Hematopoietic multipotent progenitor cell treated with erythropoietin and hydrocortisone succinate and interleukin-3 and kit ligand, for 8 days (in vitro differentiated cells): ENCODE data around the gene FAM114A1.
"Not testable (repeated sequence)": the region's sequence is repeated elsewhere in the genome, so short reads cannot be mapped to it uniquely, and the experiment has no call there.

Experiments used
- DNase-seq: peaks from one replicate; pipeline ENCODE4 v3.0.0-alpha.2; 2015

FAM114A1 gene

DNA sequence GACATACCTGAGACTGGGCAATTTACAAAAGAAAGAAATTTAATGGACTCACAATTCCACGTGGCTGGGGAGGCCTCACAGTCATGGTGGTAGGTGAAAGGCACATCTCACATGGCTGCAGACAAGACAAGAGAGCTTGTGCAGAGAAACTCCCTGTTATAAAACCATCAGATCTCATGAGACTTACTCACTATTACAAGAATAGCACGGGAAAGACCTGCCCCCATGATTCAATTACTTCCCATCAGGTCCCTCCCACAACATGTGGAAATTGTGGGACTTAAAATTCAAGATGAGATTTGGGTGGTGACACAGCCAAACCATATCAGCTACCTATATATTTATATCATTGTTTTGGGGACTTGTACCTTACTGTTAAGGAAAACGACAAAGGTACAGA, 74.3 kb downstream of the FAM114A1 start:
- DNase-seq = not testable (repeated sequence)

DNA sequence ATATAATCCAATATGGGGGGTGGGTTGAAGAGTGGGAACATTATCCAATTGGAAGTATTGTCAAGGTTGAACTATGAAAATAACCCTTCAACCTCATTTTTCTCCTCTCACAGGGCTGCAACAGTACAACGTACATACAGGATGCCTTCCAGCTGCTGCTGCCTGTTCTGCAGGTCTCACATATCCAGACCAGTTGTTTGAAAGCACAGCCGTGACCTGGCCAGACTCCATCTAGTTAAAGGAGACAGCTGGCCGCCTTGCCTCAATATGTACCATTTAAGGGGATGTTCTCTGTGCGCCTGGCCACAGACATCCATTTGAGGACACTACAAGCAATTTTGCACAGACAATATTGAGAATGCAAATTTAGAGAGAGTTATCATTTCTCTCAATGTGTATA, 75.7 kb downstream of the FAM114A1 start:
- DNase-seq = no peak

DNA sequence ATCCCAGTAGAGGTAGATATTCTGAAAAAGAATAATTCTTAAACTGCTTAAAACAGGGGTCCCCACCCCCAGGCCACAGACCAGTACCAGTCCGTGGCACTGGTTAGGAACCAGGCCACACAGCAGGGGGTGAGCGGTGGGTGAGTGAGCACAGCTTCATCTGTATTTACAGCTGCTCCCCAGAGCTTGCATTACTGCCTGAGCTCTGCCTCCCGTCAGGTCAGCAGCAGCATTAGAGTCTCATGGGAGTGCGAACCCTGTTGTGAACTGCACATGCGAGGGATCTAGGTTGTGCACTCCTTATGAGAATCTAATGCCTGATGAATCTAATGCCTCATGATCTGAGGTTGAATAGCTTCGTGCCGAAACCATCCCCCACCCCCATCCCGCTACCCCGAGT, 76.8 kb downstream of the FAM114A1 start:
- DNase-seq = no peak

DNA sequence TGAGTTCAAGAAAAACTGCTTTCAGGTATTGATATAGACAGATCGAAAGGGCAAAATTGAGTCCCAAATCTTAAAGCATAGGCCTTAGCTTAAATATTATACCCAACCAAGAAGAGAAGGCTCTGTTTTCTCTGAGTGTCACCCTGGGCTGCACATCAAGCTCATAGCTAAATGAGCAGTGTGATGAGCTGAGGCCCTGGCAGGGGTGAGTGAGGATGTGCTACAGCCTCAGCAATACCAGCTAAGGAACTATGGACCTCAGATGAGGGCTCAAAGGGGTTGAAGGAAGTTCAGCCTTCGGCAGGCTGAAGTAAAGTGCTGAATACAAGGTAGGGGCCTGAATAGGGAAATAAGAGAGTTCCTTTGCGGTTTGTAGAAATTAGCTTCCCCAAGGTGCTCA, 79.3 kb downstream of the FAM114A1 start:
- DNase-seq = no peak

DNA sequence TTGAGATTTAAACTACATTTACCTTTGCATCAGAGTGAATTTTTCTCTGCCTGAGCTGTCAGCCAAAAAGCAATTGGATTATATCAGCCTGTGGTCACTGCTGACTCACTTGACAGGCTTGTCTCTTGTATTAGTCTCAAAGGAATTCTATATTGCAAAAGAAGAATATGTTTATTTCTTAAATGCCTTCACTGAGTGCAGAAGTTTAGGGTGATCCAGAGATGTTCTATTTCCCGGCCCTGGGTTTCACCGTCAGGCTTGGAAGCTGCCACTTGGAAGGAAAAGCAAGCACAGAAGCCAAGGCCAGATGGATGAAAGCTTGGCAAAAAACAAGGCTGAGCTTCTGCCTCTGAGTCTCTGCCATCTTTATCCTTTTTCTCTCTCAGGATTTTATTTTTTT, 80.9 kb downstream of the FAM114A1 start:
- DNase-seq = no peak

DNA sequence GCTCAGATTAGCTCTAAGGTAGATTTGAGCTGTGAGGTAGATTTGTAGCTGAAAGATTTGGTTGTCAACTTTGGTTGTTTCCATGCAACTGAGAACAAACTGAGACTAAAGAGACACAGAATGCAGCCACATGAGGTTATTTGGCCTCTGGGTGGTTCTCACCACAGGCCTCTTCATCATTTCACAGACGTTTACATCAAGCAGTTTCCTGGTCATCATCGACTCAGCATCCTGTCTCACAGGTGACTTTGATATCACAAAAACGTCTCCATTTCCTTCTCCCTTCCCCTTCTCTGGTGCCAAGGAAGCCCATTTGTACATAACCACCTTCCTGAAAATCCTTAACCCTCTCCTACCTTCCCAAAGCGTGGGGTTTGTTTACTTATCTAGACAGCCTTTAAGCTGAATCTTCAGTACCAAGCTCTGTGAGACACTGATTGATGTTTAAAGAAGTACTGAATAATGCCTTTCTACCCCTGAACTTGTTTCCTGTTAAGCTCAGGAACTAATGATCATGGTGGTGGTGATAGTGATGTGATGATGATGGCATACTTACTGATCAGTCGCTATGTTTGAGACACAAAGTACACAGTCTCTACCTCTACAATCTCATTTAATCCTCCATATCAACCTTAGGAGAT, 81.9 kb downstream of the FAM114A1 start:
- DNase-seq = no peak

DNA sequence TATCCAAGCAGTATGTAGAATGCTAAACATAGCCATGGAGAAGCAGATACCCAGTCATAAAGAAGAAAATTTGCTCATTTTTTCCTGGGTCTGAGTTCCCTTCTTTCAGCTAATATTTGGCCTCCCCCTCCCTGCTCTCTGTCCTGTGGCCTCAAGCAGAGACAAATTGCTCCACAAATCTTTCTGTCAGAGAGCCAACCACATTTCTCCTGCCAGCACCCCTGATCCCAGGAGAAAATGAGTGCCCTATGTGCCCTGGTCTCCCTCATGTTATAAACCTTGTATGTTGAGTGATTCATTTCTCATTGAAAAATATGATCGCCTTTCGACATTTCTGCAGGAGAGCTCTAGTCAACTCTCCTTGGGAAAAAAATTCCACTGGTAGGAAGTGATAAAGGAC, 82.6 kb downstream of the FAM114A1 start:
- DNase-seq = no peak

DNA sequence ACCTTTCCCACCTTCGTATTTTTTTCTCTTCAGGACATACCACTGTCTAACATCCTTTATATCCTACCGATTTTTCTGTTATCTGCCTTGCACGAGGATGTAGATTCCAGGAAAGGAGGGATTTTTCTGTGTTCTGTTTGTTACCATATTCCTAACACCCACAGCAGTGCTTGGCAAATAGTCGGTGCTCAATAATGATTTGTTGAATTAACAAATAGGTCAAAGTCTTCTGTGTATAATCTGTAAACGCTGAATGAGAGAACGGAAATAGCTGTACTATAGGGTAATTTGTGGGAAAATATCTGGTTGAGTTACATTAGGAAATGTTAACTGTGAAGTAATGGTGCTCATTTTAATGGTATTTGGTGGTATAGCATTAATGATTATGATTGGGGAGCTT, 83.1 kb downstream of the FAM114A1 start:
- no peak for DNase-seq

DNA sequence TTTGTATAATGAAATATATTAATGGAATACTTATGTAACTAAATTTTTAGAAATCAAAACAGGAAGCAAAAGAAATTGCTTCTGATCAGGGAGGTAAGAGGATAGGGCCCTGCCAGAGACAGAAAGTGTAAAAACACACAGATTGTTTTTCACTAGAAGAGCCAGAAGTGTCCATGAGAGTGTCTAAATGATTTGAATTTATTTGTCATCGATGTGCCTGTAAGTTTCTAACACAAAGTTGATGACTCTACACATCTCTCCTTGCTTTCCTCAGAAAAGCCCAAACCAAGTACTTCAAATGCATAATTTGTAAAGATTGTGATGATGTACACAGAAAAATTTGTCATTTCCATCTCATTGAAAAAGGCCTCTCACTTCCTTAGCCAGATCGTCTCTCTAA, 84.0 kb downstream of the FAM114A1 start:
- DNase-seq = no peak

DNA sequence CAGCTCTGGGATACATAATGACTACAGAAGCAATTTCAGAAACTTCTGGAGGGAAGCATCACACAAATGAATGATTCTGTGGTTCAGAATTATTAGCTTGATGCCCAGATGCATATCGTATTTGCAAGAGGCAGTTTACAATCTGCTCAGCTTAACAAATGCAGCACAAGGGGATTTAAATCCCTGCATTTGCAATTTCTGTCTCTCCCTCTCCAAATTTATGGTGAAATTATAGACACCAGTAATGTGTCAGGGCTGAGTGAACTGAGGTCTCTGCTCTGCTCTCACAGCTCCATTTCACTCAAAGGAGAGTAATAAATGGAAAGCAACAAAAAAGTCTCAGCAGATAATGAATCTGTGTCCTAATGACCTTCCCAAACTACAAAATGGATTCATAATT, 84.4 kb downstream of the FAM114A1 start:
- DNase-seq = no peak

DNA sequence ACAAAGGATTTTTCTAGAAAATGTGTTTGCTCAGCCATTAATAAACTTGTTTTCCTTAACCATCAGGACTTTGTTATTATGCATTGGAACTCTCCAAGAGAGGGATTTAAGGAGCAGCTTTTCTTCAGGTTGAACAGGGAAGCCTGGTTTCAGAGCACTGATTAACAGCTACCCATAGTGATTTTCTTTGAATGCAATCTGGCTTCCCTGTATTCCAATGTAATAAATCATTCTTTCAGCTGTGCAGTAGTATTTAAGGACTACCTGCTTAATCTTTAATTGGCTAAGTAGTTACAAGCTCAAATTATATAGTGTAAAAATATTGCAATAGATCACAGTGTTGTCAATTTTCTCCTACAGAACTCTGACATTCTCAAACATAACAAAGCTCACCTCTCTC, 87.1 kb downstream of the FAM114A1 start:
- no peak for DNase-seq

DNA sequence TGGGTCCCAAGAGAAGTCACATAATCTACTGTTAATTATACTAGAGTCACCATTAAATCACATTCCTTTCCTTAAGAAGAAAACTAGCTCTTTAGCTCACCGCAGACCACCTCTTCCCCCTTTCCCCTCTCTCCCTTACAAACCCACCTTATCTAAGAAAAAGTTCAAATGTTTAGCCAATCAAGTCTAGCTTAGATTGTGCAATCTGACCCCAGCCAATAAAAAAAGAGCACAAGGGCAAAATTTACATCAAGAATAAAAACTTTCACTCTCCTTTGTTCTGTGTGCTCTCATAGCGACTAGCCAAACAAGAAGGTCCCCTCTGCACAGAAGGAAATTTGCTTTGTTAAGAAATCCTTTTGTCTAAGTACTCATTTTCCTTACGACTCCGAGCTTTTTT, 88.4 kb downstream of the FAM114A1 start:
- no peak for DNase-seq

DNA sequence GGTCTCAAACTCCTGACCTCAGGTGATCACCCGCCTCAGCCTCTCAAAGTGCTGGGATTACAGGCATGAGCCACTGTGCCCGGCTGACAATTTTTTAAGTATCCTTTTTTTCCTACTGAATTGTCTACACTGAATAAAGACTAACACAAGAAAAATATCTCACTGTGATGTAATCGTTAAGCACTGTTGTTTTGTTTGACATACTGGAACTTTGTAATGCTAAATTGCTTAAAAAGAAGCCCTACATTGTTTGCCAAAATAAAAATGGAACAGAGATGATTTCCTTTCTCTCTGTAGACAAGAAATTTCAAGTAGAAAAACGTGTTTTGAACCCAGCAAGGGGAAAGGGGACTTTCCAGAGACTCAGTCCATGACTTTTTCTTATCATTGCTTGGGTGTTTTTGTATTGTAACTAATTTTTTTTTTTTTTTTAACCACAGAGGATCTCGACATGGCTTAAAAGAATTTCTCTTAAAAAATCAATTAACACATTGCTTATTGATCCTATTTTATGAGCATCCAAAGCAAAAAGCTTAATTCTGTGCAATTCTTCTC, 89.7 kb downstream of the FAM114A1 start:
- DNase-seq = no peak

DNA sequence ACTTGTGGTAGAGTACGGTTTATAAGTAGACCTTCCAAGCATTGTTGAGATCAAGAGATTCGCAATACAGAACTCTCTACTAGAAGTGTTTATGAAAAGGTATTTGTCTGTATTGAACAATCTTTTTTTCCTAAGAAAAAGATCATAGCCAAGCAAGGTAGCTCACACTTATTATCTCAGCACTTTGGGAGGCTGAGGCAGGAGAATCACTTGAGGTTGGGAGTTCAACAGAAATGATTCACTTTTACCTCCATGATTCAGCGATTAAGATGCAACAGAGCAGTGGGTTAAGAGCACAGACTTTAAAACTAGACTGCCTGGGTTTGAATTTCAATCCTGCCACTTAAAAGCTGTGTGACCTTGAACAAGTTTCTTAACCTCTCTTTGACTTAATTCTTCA, 90.3 kb downstream of the FAM114A1 start:
- DNase-seq = no peak

DNA sequence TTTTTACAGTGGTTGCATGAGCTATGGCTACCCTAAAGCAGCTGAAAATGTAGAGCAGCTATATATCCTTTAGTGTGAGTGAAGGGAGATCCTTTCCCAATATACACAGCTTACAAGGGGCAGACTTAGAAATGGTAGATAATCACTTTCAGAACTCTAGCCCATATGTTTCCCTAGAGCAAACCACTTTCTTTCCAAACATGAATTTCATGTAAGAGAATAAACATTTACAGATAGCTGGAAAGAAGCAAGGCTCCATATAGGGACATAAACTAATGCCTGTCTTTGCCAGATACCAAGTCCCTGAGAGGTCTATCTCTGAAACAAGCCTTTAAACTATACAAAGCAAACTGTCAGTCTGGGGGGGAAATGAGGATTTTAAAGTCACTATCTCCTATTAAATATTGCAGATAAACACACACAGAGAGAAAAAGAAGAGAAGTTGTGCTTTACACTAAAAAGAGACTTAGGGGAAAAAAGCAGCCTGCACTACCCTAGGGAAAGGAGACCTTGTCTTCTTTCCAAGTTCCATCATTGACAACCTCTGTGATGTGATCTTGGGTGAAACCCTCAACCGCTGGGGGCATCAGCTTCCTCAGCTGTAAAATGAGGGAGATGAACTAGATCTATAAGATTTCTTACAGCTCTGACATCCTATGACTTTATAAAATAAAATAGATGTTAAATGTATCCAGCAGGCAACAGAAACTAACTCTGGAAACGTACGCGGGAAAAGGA, 91.0 kb downstream of the FAM114A1 start:
- no peak for DNase-seq

DNA sequence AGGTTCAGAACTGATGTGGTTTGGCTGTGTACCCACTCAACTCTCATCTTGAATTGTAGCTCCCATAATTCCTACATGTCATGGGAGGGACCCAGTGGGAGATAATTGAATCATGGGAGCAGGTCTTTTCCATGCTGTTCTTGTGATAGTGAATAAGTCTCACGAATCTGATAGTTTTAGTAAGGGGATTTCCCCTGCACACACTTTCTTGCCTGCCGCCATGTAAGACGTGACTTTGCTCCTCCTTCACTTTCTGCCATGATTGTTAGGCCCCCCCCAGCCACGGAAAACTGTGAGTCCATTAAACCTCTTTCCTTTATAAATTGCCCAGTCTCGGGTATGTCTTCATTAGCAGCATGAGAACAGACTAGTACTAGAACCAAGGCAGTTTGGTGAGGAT, 91.6 kb downstream of the FAM114A1 start:
- DNase-seq = not testable (repeated sequence)

DNA sequence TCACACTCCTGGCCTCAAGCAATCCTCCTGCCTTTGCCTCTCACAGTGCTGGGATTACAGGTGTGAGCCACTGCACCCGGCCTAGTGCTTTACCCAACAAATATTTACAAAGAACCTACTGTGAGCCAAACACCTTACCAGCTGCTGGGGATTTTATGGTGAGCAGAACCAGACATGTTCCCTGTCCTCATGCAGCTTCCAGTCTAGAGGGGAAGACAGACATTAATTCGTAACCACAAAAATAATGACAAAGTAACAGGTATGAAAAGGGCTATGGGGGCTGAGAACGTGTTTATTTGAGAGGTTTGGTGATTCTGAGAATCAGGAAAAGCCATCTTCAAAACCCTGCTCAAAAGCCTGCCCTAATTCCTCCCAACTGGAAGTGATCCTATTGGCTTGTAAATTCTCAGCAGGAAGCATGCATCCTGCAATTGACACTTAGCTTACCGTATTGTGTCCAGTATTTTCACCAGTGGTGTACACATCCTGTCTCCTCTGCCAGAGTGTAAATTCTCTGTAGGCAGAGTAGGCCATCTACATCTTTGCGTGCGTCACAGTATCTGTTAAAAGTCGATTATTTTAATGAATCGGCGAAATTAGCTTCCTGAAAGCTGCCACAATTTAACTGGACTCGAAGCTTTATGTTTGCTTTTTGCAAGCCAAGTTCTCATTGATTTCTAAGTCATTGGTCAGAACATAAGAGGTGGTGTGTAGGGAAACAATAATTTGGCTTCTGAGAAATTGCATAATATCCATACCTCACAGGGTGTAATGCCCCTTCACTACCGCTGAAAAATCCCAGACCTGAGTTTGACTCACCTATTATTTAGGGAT, 97.6 kb downstream of the FAM114A1 start:
- DNase-seq = no peak

DNA sequence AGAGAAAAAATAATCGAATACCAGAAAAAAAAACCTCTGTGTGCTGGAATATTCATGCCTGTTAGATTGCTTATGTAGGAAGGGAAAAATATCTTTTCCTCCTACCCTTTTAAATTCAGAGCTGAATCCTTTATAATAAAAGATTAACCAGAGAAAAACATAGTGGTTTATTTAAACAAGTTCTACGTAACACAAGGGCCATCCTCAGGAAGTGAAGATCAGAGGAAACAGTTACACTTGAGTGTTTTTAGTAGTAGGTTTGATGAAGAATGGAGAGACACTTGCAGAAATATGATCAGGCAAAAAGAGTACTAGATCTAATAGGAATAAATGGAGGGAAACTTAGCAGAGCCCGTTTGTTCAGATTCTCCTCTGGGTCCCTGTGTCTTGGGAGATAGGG, 98.3 kb downstream of the FAM114A1 start:
- no peak for DNase-seq

DNA sequence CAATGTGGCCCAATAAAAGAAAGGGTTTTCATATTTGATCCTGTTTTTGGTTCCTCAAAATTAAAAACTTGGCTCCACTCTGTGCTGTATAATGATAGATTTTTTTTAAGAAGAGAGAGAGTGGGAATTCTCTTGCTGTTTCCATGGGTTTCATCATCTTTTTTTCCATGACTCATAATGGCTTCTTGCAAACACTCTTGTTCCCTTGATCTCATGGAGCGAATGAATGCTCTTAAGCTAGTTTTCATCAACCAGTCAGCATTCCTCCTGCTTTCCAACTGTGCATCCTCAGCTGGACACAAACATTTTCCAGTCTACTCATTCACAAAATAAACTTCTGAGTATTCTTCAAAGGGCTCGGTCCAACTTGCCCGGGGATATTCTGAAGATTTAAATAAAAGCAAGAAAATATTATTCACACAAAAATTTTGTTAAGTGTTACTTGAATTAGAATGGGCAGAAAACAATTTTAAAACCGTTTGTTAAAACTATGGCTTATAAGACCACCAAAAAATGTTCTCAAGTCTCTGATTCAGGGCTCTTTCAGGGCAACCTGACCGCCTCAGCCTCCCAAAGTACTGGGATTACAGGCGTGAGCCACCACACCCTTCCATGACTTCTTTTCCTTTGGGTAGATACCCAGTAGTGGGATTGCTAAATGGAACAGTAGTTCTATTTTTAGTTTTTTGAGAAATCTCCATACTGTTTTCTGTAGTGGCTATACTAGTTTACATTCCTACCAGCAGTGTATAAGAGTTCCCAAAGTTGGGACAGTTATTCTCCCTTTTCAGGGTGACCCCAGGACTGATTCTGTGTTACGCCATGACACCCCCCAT, 99.9 kb downstream of the FAM114A1 start:
- DNase-seq = no peak

DNA sequence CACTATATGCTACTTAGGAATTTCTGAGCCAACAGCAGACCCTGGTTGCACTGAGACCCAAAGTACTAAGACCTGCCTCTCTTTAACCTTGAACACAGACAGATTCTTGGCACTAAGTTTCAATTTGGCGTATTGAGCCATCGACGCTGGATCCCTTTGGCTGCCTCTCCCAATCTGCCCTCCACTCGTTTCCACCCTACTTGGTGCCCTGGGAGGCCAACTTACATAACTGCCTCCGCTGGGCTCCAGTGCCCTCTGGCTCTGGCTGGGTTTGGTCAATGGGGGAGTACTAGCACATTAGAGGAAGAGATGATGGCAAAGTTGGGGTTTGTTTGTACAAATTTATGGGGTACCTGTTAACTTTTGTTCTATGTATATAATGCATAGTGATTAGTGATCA, 101.1 kb downstream of the FAM114A1 start:
- no peak for DNase-seq

DNA sequence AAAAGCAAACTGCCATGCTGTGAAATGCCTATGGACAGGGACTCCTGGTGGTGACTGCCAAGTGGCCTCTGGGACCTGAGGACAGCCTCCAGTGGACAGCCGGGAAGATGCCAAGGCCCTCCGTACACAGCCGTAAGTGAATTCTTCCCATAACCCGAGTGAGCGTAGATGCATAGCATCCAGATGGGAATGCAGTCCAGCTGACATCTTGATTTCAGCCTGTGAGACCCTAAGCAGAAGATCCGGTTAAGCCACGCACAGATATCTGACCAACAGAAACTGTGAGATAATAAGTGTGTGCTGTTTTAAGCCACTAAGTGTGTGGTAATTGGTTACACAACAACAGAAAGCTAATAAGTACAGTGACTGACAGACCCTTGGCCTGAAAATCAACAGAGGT, 108.7 kb downstream of the FAM114A1 start:
- DNase-seq = no peak

DNA sequence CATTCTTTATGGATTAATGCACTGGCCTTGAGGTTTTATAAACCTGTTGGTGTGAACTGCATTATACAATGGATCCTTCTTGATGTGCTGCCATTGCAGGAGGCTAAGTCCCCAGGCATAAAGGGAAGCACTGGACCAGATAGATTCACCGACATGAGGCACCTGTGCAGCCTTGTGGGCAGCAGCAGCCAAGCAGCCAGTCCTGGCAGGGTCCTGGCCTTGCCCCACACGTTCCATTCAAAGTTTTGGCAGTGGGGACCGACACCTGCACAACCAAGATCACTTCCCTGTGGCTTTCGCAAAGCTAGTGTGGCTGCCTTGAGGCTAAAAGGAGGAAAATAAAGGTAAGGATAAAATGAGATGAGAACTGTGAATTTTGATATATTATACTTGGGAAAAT, 111.5 kb downstream of the FAM114A1 start:
- no peak for DNase-seq
